Loucy (cell line): ENCODE measurements around the gene TNS2.

Experiments
- EZH2phosphoT487 ChIP-seq: fragments of 200-600 bp; IDR thresholded peaks from 2 replicates; pipeline ENCODE4 v1.6.1; 2018; ENCODE audit warnings: antibody characterized with exemption, mild to moderate bottlenecking, moderate library complexity, borderline replicate concordance
- TF ChIP-seq, protein P1 (sequence below): fragments of 200-600 bp; sonication (generic); conservative IDR thresholded peaks from 2 replicates; pipeline ENCODE4 v1.5.1; 2014; ENCODE audit warnings: mild to moderate bottlenecking, antibody characterized with exemption, low read length

DNA sequence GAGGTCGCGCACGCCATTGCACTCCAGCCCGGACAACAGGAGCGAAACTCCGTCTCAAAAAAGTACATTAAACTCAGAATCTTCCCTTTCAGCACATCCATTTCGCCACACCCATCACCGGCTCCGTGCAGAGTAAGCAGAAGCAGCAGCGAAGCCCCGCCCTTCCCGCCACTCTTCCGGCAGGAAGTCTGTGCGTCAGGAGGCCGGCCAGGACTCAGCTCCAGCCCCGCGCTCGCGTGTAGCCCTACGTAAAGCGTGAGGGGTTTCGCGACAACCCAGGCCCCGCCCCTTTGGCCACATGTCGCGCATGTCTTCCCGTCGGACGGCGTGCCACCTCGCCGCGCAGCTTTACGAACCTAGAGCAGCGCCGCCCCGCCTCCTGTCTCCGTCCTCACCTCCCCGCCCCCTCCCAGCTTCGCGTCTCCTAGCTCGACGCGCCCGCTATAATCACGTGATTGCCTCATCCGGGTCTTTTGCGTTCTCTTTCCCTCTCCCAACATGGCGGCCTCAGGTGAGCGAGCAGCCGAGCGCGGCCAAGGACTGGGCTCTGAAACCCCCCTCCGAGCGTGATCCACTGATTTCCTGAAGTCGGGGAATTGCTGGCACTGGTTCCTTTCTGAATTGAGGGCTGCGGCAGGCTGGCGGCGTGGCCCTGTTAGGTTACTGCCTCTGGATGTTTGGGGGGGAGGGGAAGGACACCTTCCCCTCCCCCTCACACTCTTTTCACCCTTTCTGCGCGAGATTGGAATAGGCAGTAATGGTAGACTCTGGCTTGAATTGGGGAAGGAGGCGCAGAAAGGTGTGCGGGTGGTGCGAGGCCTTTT lies 43.7 kb upstream of the TNS2 start, which contains the start of gene EIF4B:
- TF ChIP-seq, protein P1, sequence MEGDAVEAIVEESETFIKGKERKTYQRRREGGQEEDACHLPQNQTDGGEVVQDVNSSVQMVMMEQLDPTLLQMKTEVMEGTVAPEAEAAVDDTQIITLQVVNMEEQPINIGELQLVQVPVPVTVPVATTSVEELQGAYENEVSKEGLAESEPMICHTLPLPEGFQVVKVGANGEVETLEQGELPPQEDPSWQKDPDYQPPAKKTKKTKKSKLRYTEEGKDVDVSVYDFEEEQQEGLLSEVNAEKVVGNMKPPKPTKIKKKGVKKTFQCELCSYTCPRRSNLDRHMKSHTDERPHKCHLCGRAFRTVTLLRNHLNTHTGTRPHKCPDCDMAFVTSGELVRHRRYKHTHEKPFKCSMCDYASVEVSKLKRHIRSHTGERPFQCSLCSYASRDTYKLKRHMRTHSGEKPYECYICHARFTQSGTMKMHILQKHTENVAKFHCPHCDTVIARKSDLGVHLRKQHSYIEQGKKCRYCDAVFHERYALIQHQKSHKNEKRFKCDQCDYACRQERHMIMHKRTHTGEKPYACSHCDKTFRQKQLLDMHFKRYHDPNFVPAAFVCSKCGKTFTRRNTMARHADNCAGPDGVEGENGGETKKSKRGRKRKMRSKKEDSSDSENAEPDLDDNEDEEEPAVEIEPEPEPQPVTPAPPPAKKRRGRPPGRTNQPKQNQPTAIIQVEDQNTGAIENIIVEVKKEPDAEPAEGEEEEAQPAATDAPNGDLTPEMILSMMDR: no peak
- TF ChIP-seq EZH2phosphoT487: no peak
